Sigmoid colon (tissue), 4 donors: ENCODE data around the gene CEP250.

Experiments used
- POLR2AphosphoS5 ChIP-seq, 4 donors: sonication (generic); formaldehyde crosslinking; IDR thresholded peaks; one replicate each; pipeline ENCODE4 v1.6.1; 2017; ENCODE audit warnings: antibody characterized with exemption in 4 of 4
- TF ChIP-seq, protein P1 (sequence below), 4 experiments: fragments of 450-650 bp in 3 of 4; fragments of 200-600 bp in 1 of 4; IDR thresholded peaks; one replicate each; pipeline ENCODE4 v1.5.1; 2016 to 2019; ENCODE audit warnings: antibody characterized with exemption in 4 of 4, mild to moderate bottlenecking in 3 of 4, moderate library complexity in 2 of 4

DNA sequence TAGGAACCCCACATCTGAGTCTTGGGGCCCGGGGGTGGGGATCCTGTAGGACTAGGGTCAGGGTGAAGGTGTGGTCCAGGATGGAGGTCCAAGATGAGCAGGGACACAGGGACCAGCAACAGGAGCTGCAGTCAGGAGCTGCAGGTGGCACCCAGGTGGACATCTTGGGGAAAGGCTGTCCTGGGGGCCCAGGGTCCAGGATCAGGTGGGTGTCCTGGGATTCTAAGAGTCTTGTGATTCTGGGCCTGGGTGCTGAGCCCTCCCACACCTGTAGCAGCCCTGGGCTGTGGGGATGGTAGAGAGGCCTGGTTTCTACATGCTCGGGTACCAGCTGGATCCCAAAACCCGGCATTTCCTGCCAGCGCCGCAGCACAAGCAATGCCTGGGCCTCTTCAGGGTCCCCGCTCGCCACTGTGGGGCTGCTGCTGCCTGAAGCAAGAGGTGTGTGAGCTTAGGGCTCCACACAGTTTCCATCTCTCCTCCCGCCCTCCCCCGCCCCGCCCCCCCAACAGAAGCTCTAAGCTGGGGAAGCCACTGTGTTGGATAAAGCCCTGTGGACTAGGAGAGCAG is 107.2 kb downstream of the CEP250 start:
- TF ChIP-seq, protein P1, sequence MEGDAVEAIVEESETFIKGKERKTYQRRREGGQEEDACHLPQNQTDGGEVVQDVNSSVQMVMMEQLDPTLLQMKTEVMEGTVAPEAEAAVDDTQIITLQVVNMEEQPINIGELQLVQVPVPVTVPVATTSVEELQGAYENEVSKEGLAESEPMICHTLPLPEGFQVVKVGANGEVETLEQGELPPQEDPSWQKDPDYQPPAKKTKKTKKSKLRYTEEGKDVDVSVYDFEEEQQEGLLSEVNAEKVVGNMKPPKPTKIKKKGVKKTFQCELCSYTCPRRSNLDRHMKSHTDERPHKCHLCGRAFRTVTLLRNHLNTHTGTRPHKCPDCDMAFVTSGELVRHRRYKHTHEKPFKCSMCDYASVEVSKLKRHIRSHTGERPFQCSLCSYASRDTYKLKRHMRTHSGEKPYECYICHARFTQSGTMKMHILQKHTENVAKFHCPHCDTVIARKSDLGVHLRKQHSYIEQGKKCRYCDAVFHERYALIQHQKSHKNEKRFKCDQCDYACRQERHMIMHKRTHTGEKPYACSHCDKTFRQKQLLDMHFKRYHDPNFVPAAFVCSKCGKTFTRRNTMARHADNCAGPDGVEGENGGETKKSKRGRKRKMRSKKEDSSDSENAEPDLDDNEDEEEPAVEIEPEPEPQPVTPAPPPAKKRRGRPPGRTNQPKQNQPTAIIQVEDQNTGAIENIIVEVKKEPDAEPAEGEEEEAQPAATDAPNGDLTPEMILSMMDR (IDR thresholded peaks at IDR 0.05) = no peak
- no peak for TF ChIP-seq POLR2AphosphoS5 (IDR thresholded peaks at IDR 0.05)
